Loucy (cell line): Measurements from ENCODE around the gene INO80C.

Experiments
- H2AFZ ChIP-seq: fragments of 200-600 bp; sonication (generic); 2 replicates; pipeline ENCODE4 v1.6.0; 2016; ENCODE audit warnings: antibody characterized with exemption, mild to moderate bottlenecking, low read length, moderate library complexity
- H3F3A ChIP-seq: fragments of 200-600 bp; 2 replicates; pipeline ENCODE4 v1.6.0; 2016; ENCODE audit warnings: antibody characterized with exemption, low read depth, mild to moderate bottlenecking
- H3K27me3 ChIP-seq: fragments of 200-600 bp; sonication (generic); 2 replicates; pipeline ENCODE4 v1.6.1; 2014; ENCODE audit warnings: low read length, mild to moderate bottlenecking; ENCODE audit not compliant: insufficient read depth, poor library complexity, severe bottlenecking
- H3K36me3 ChIP-seq: fragments of 200-600 bp; sonication (generic); 2 replicates; pipeline ENCODE4 v1.6.1; 2016; ENCODE audit warnings: low read length; ENCODE audit not compliant: insufficient read depth
- H3K4me1 ChIP-seq: fragments of 200-600 bp; sonication (generic); 2 replicates; pipeline ENCODE4 v1.5.1; 2014; ENCODE audit warnings: low read length, mild to moderate bottlenecking; ENCODE audit not compliant: insufficient read depth, poor library complexity, severe bottlenecking
- H3K4me2 ChIP-seq: fragments of 200-600 bp; sonication (generic); 2 replicates; pipeline ENCODE4 v1.6.0; 2014; ENCODE audit warnings: antibody characterized with exemption, low read length, low read depth, mild to moderate bottlenecking; ENCODE audit not compliant: poor library complexity, severe bottlenecking
- H3K4me3 ChIP-seq: fragments of 200-600 bp; sonication (generic); 2 replicates; pipeline ENCODE4 v1.5.1; 2014; ENCODE audit warnings: low read length, mild to moderate bottlenecking, mixed read lengths; ENCODE audit not compliant: poor library complexity, severe bottlenecking
- H3K79me2 ChIP-seq: fragments of 200-600 bp; sonication (generic); 2 replicates; pipeline ENCODE4 v1.6.1; 2014; ENCODE audit warnings: low read length; ENCODE audit not compliant: insufficient read depth
- H3K9ac ChIP-seq: fragments of 200-600 bp; sonication (generic); 2 replicates; pipeline ENCODE4 v1.6.0; 2014; ENCODE audit warnings: mild to moderate bottlenecking, low read depth, low read length, moderate library complexity; ENCODE audit not compliant: poor library complexity, severe bottlenecking
- H3K9me2 ChIP-seq: fragments of 200-600 bp; sonication (generic); replicated peaks from 2 replicates; pipeline ENCODE4 v1.6.1; 2016; ENCODE audit warnings: low read depth, low read length, mixed read lengths
- H3K9me3 ChIP-seq: fragments of 200-600 bp; sonication (generic); 2 replicates; pipeline ENCODE4 v1.6.1; 2014; ENCODE audit warnings: mild to moderate bottlenecking, antibody characterized with exemption, low read length, low read depth; ENCODE audit not compliant: insufficient read depth
- H4K20me1 ChIP-seq: fragments of 200-600 bp; sonication (generic); 2 replicates; pipeline ENCODE4 v1.6.0; 2014; ENCODE audit warnings: antibody characterized with exemption, low read length, mild to moderate bottlenecking; ENCODE audit not compliant: insufficient read depth, poor library complexity, severe bottlenecking
- EZH2phosphoT487 ChIP-seq: fragments of 200-600 bp; IDR thresholded peaks from 2 replicates; pipeline ENCODE4 v1.6.1; 2018; ENCODE audit warnings: antibody characterized with exemption, mild to moderate bottlenecking, moderate library complexity, borderline replicate concordance
- TF ChIP-seq, protein P1 (sequence below): fragments of 200-600 bp; sonication (generic); conservative IDR thresholded peaks from 2 replicates; pipeline ENCODE4 v1.5.1; 2014; ENCODE audit warnings: mild to moderate bottlenecking, antibody characterized with exemption, low read length

INO80C gene

GRCh38 chr18:35479911-35480586 lies 17.7 kb downstream of the INO80C start:
- no peak overlapping the region for H3K4me3 ChIP-seq
- no peak overlapping the region for H2AFZ ChIP-seq
- H3K4me2 ChIP-seq = no peak overlapping the region
- no peaks in the 10 kb centered on the region for H3K9me2 ChIP-seq
- no peaks in the 10 kb centered on the region for H4K20me1 ChIP-seq
- no peaks in the 10 kb centered on the region for H3K4me1 ChIP-seq
- no peaks in the 10 kb centered on the region for H3K79me2 ChIP-seq
- H3K36me3 ChIP-seq = peaks cover 5% of the 10 kb centered on the region; the same call in 1 of the 2 replicates
- no peak overlapping the region for H3K9ac ChIP-seq
- TF ChIP-seq, protein P1, sequence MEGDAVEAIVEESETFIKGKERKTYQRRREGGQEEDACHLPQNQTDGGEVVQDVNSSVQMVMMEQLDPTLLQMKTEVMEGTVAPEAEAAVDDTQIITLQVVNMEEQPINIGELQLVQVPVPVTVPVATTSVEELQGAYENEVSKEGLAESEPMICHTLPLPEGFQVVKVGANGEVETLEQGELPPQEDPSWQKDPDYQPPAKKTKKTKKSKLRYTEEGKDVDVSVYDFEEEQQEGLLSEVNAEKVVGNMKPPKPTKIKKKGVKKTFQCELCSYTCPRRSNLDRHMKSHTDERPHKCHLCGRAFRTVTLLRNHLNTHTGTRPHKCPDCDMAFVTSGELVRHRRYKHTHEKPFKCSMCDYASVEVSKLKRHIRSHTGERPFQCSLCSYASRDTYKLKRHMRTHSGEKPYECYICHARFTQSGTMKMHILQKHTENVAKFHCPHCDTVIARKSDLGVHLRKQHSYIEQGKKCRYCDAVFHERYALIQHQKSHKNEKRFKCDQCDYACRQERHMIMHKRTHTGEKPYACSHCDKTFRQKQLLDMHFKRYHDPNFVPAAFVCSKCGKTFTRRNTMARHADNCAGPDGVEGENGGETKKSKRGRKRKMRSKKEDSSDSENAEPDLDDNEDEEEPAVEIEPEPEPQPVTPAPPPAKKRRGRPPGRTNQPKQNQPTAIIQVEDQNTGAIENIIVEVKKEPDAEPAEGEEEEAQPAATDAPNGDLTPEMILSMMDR = no peak
- TF ChIP-seq EZH2phosphoT487 = no peak
- H3F3A ChIP-seq = no peaks in the 10 kb centered on the region
- H3K9me3 ChIP-seq = no peaks in the 10 kb centered on the region
- H3K27me3 ChIP-seq = no peaks in the 10 kb centered on the region

- H3K9me2 ChIP-seq = no peaks in the 10 kb centered on the region
- no peaks in the 10 kb centered on the region for H3K27me3 ChIP-seq
- H3K4me1 ChIP-seq = no peaks in the 10 kb centered on the region
- no peaks in the 10 kb centered on the region for H4K20me1 ChIP-seq
- no peaks in the 10 kb centered on the region for H3K9me3 ChIP-seq
- H3K79me2 ChIP-seq = no peaks in the 10 kb centered on the region
- TF ChIP-seq, protein P1 = no peak
- TF ChIP-seq EZH2phosphoT487 = no peak
- H3K9ac ChIP-seq = no peak overlapping the region
- peaks cover 10% of the 10 kb centered on the region; the same call in 1 of the 2 replicates for H3K36me3 ChIP-seq
- H2AFZ ChIP-seq = no peak overlapping the region
- H3K4me3 ChIP-seq = no peak overlapping the region
- no peaks in the 10 kb centered on the region for H3F3A ChIP-seq
- H3K4me2 ChIP-seq = no peak overlapping the region
These were observed 19.0 kb downstream of the INO80C start for GRCh38 chr18:35478520-35479435.

DNA sequence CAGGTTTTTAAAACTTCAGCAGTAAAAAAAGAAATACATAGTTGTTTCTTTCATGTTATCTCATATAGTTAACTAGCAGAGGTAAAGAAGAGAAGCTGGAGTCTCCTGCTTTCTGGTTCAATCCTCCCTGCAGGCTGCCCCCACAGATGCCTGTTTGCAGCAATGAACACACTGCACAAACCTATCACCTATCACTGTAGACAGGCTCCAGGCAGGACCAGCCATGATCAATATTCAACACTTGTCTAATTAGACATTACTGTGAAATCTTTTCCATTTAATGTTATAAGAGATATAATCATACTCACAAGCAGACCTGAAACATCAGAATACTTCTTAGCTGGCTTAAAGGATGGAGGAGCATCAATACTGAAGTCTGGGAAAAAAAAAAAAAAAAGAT lies 19.8 kb downstream of the INO80C start:
- Histone ChIP-seq H3K9ac (no peak overlapping the region), H3K9me2 (no peaks in the 10 kb centered on the region), H3K4me2 (no peak overlapping the region)

More for the DNA sequence above, 19.8 kb downstream of the INO80C start:
- Histone ChIP-seq H3K4me3 (no peak overlapping the region), H3F3A (no peaks in the 10 kb centered on the region), H2AFZ (no peak overlapping the region), H3K79me2 (no peaks in the 10 kb centered on the region), H3K36me3 (peaks cover 13% of the 10 kb centered on the region; the same call in 1 of the 2 replicates), H3K27me3 (no peaks in the 10 kb centered on the region), H4K20me1 (no peaks in the 10 kb centered on the region), H3K9me3 (no peaks in the 10 kb centered on the region), H3K4me1 (no peaks in the 10 kb centered on the region)
- TF ChIP-seq, protein P1 = no peak
- no peak for TF ChIP-seq EZH2phosphoT487
